HepG2 (cell line): ENCODE measurements around the gene MAP3K8. TPM values are rescaled to one million over a fixed set of nuclear protein-coding genes. Genes with fewer than 3 reads are reported as not detected.

Source experiments
- ASH2L ChIP-seq: fragments of 300-600, 200-600 bp; sonication (generic); IDR thresholded peaks from 2 replicates; pipeline ENCODE4 v1.7.0; 2017; ENCODE audit warnings: low read depth, mild to moderate bottlenecking, moderate library complexity, mixed read lengths, low read length; ENCODE audit not compliant: insufficient read length
- EHMT2 ChIP-seq: fragments of 200-600 bp; sonication (generic); IDR thresholded peaks from 2 replicates; pipeline ENCODE4 v1.7.0; 2017; ENCODE audit warnings: antibody characterized with exemption, low read depth, low read length, borderline replicate concordance
- ELF4 ChIP-seq: sonication (generic); formaldehyde crosslinking; IDR thresholded peaks from 2 replicates; pipeline ENCODE4 v1.5.0; 2020; ENCODE audit warnings: missing genetic modification reagents, mild to moderate bottlenecking, moderate library complexity, borderline replicate concordance
- FOSL1 ChIP-seq: sonication (generic); formaldehyde crosslinking; IDR thresholded peaks from 2 replicates; pipeline ENCODE4 v1.9.0; 2021; ENCODE audit warnings: missing genetic modification reagents, borderline replicate concordance
- GLI4 ChIP-seq: sonication (generic); formaldehyde crosslinking; IDR thresholded peaks from 2 replicates; pipeline ENCODE4 v1.5.1; 2020; ENCODE audit warnings: missing genetic modification reagents, mild to moderate bottlenecking, moderate library complexity, borderline replicate concordance
- HOXA9 ChIP-seq: sonication (generic); formaldehyde crosslinking; IDR thresholded peaks from 2 replicates; pipeline ENCODE4 v1.8.1; 2022; ENCODE audit warnings: missing genetic modification reagents, mild to moderate bottlenecking, moderate library complexity, borderline replicate concordance
- KAT8 ChIP-seq: IDR thresholded peaks from 2 replicates; pipeline ENCODE4 v1.6.1; 2016; ENCODE audit warnings: missing genetic modification reagents, missing compliant biosample characterization
- MAF1 ChIP-seq: sonication (generic); formaldehyde crosslinking; IDR thresholded peaks from 2 replicates; pipeline ENCODE4 v1.5.0; 2020; ENCODE audit warnings: missing genetic modification reagents, borderline replicate concordance
- NFATC3 ChIP-seq: sonication (generic); formaldehyde crosslinking; IDR thresholded peaks from 2 replicates; pipeline ENCODE4 v1.5.1; 2020; ENCODE audit warnings: mild to moderate bottlenecking, missing genetic modification reagents
- NFYB ChIP-seq: sonication (generic); formaldehyde crosslinking; IDR thresholded peaks from 2 replicates; pipeline ENCODE4 v1.4.0; 2020; ENCODE audit warnings: missing genetic modification reagents
- SATB2 ChIP-seq: sonication (generic); formaldehyde crosslinking; IDR thresholded peaks from 2 replicates; pipeline ENCODE4 v1.5.0; 2020; ENCODE audit warnings: missing genetic modification reagents
- SMAD1 ChIP-seq: sonication (generic); formaldehyde crosslinking; IDR thresholded peaks from 2 replicates; pipeline ENCODE4 v1.4.0; 2020; ENCODE audit warnings: missing genetic modification reagents, low read depth, mild to moderate bottlenecking, borderline replicate concordance
- TAF1 ChIP-seq: sonication (generic); formaldehyde crosslinking; IDR thresholded peaks from 2 replicates; pipeline ENCODE4 v1.4.0; 2020; ENCODE audit warnings: missing genetic modification reagents
- TBP ChIP-seq: sonication (generic); formaldehyde crosslinking; IDR thresholded peaks from 2 replicates; pipeline ENCODE4 v1.5.0; 2020; ENCODE audit warnings: missing genetic modification reagents
- ZNF607 ChIP-seq: sonication (generic); formaldehyde crosslinking; IDR thresholded peaks from 2 replicates; pipeline ENCODE4 v1.5.1; 2020; ENCODE audit warnings: missing genetic modification reagents, mild to moderate bottlenecking, borderline replicate concordance
- ZNF724P ChIP-seq: sonication (generic); formaldehyde crosslinking; IDR thresholded peaks from 2 replicates; pipeline ENCODE4 v1.8.0; 2022; ENCODE audit warnings: missing genetic modification reagents, borderline replicate concordance
- ZNF746 ChIP-seq: sonication (generic); formaldehyde crosslinking; IDR thresholded peaks from 2 replicates; pipeline ENCODE4 v1.8.0; 2022; ENCODE audit warnings: mild to moderate bottlenecking, missing genetic modification reagents
- ZNF761 ChIP-seq: sonication (generic); formaldehyde crosslinking; conservative IDR thresholded peaks from 2 replicates; pipeline ENCODE4 v1.4.0; 2020; ENCODE audit warnings: mild to moderate bottlenecking, missing genetic modification reagents
- ZNF83 ChIP-seq: sonication (generic); formaldehyde crosslinking; IDR thresholded peaks from 2 replicates; pipeline ENCODE4 v1.4.0; 2020; ENCODE audit warnings: missing genetic modification reagents, mild to moderate bottlenecking, borderline replicate concordance
- polyA plus RNA-seq, 8 experiments: library from polyadenylated mRNA; depleted of rRNA in 3 of 8; stranded (reverse) in 7 of 8; unstranded in 1 of 8; fragments of >200 nt; fragmentation: Illumina TruSeq in 4 of 8; extraction: Trizol in 4 of 8; gene quantifications; 2 replicates each; pipeline versions ENCODE4 v1.2.1 to v1.2.3, GENCODE V29; 2011 to 2016; ENCODE audit warnings: low read depth in 4 of 8, missing spikeins in 1 of 8, mixed read lengths in 1 of 8; ENCODE audit not compliant: insufficient read depth in 1 of 8
- total RNA-seq, 5 experiments: library from RNA; depleted of rRNA; stranded (reverse); fragments of >200 nt; fragmentation: Illumina TruSeq; extraction: Trizol; gene quantifications; 2 replicates each; pipeline ENCODE4 v1.2.3, GENCODE V29; 2016; ENCODE audit warnings: low read depth in 1 of 5
- TF ChIP-seq, protein P1 (sequence below): sonication (generic); formaldehyde crosslinking; IDR thresholded peaks from 2 replicates; pipeline ENCODE4 v1.5.1; 2020; ENCODE audit warnings: mild to moderate bottlenecking, missing genetic modification reagents, moderate library complexity
- TF ChIP-seq, protein P2 (sequence below): sonication (generic); formaldehyde crosslinking; IDR thresholded peaks from 2 replicates; pipeline ENCODE4 v1.4.0; 2020; ENCODE audit warnings: missing genetic modification reagents
- TF ChIP-seq, protein P3 (sequence below): sonication (generic); formaldehyde crosslinking; conservative IDR thresholded peaks from 2 replicates; pipeline ENCODE4 v1.4.0; 2020; ENCODE audit warnings: missing genetic modification reagents
- TF ChIP-seq, protein P4 (sequence below): sonication (generic); formaldehyde crosslinking; IDR thresholded peaks from 2 replicates; pipeline ENCODE4 v1.5.1; 2020; ENCODE audit warnings: mild to moderate bottlenecking, missing genetic modification reagents, borderline replicate concordance

The MAP3K8 gene
- total and polyA plus RNA-seq, 2 of the 13 experiments (the other 11 are each of a cell fraction or from before 2014, with no cell fraction given) = 19.3 to 37.9 TPM

DNA sequence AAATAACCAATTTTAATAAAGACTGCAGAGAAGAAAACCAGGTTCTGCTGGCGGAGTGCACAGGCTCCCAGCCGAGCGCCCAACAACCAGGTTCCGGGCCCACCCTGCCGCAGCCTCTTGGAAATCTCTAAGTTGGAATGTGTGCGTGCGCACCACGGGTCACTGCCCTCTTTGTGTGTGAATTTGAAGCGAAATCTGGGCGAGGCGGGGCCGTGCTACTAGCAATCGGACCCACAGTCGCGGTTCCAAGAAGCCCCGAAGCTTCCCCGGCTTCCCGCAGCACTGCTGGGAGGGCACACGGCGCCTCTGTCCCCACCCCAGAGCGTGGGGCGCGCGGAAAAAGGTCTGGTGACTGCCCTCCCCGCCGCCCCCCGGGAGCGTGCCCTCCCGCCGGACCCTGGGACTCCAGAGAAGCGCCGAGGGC lies 666 bp upstream of the MAP3K8 start (continued):
- TF ChIP-seq HOXA9 (CRISPR knock-in tag) (no peak), KAT8 (CRISPR knock-in tag) (no peak; the same call in 1 of the 2 replicates), EHMT2 (no peak), SATB2 (no peak), ZNF724P (CRISPR knock-in tag) (peak; percentile 0; the same call in 1 of the 2 replicates), ZNF761 (CRISPR knock-in tag) (0 out of 2 replicates have a peak, but pooled peaks have one; percentile 4), TAF1 (no peak), FOSL1 (no peak), NFATC3 (CRISPR knock-in tag) (no peak), ELF4 (CRISPR knock-in tag) (no peak), SMAD1 (CRISPR knock-in tag) (no peak), GLI4 (CRISPR knock-in tag) (no peak), ZNF746 (0 out of 2 replicates have a peak, but pooled peaks have one; percentile 24), MAF1 (CRISPR knock-in tag) (no peak), ZNF83 (CRISPR knock-in tag) (no peak), ASH2L (peak; percentile 12), ZNF607 (no peak), TBP (CRISPR knock-in tag) (no peak), NFYB (CRISPR knock-in tag) (no peak)
- TF ChIP-seq, protein P1, sequence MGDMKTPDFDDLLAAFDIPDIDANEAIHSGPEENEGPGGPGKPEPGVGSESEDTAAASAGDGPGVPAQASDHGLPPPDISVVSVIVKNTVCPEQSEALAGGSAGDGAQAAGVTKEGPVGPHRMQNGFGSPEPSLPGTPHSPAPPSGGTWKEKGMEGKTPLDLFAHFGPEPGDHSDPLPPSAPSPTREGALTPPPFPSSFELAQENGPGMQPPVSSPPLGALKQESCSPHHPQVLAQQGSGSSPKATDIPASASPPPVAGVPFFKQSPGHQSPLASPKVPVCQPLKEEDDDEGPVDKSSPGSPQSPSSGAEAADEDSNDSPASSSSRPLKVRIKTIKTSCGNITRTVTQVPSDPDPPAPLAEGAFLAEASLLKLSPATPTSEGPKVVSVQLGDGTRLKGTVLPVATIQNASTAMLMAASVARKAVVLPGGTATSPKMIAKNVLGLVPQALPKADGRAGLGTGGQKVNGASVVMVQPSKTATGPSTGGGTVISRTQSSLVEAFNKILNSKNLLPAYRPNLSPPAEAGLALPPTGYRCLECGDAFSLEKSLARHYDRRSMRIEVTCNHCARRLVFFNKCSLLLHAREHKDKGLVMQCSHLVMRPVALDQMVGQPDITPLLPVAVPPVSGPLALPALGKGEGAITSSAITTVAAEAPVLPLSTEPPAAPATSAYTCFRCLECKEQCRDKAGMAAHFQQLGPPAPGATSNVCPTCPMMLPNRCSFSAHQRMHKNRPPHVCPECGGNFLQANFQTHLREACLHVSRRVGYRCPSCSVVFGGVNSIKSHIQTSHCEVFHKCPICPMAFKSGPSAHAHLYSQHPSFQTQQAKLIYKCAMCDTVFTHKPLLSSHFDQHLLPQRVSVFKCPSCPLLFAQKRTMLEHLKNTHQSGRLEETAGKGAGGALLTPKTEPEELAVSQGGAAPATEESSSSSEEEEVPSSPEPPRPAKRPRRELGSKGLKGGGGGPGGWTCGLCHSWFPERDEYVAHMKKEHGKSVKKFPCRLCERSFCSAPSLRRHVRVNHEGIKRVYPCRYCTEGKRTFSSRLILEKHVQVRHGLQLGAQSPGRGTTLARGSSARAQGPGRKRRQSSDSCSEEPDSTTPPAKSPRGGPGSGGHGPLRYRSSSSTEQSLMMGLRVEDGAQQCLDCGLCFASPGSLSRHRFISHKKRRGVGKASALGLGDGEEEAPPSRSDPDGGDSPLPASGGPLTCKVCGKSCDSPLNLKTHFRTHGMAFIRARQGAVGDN (CRISPR knock-in tag) = 0 out of 2 replicates have a peak, but pooled peaks have one; percentile 1
- TF ChIP-seq, protein P2, sequence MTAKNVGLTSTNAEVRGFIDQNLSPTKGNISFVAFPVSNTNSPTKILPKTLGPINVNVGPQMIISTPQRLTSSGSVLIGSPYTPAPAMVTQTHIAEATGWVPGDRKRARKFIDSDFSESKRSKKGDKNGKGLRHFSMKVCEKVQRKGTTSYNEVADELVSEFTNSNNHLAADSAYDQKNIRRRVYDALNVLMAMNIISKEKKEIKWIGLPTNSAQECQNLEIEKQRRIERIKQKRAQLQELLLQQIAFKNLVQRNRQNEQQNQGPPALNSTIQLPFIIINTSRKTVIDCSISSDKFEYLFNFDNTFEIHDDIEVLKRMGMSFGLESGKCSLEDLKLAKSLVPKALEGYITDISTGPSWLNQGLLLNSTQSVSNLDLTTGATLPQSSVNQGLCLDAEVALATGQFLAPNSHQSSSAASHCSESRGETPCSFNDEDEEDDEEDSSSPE (CRISPR knock-in tag) = no peak
- TF ChIP-seq, protein P3, sequence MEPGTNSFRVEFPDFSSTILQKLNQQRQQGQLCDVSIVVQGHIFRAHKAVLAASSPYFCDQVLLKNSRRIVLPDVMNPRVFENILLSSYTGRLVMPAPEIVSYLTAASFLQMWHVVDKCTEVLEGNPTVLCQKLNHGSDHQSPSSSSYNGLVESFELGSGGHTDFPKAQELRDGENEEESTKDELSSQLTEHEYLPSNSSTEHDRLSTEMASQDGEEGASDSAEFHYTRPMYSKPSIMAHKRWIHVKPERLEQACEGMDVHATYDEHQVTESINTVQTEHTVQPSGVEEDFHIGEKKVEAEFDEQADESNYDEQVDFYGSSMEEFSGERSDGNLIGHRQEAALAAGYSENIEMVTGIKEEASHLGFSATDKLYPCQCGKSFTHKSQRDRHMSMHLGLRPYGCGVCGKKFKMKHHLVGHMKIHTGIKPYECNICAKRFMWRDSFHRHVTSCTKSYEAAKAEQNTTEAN (CRISPR knock-in tag) = 0 out of 2 replicates have a peak, but pooled peaks have one; percentile 31
- TF ChIP-seq, protein P4, sequence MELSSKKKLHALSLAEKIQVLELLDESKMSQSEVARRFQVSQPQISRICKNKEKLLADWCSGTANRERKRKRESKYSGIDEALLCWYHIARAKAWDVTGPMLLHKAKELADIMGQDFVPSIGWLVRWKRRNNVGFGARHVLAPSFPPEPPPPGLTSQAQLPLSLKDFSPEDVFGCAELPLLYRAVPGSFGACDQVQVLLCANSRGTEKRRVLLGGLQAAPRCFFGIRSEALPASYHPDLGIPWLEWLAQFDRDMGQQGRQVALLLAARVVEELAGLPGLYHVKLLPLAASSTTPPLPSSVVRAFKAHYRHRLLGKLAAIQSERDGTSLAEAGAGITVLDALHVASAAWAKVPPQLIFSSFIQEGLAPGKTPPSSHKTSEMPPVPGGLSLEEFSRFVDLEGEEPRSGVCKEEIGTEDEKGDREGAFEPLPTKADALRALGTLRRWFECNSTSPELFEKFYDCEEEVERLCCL (CRISPR knock-in tag) = no peak
